Body of pancreas (tissue), 4 donors: ENCODE results near the gene PLCB3. TPM values are rescaled to one million over a fixed set of nuclear protein-coding genes. Genes with fewer than 3 reads are reported as not detected.

Source experiments
- ATAC-seq: fragments of 150-250 bp; one replicate; pipeline ENCODE4 v1.9.1; 2016
- DNase-seq, 4 donors: peaks; one replicate each; pipeline ENCODE4 v3.0.0-alpha.2; 2019
- H3K27ac ChIP-seq, 4 donors: fragments of 200-600 bp; sonication (generic); 1 replicate in 3 of 4; 2 replicates in 1 of 4; pipeline versions ENCODE4 v1.5.1 to v1.6.1; 2016 to 2019; ENCODE audit warnings: mild to moderate bottlenecking in 1 of 4, mixed read lengths in 1 of 4, moderate library complexity in 1 of 4
- H3K27me3 ChIP-seq, 2 donors: fragments of 200-600 bp; sonication (generic); one replicate each; pipeline ENCODE4 v1.6.0; 2016; ENCODE audit warnings: mild to moderate bottlenecking in 1 of 2
- H3K36me3 ChIP-seq, 2 donors: fragments of 200-600 bp; sonication (generic); replicated peaks in 1 of 2; 2 replicates each; pipeline ENCODE4 v1.5.1; 2016; ENCODE audit warnings: low read depth in 2 of 2; ENCODE audit not compliant: insufficient read depth in 1 of 2
- H3K4me1 ChIP-seq: fragments of 200-600 bp; sonication (generic); one replicate; pipeline ENCODE4 v1.6.0; 2016
- H3K4me3 ChIP-seq, 2 donors: fragments of 200-600 bp; sonication (generic); 1 replicate in 1 of 2; 2 replicates in 1 of 2; pipeline ENCODE4 v1.5.1; 2016 to 2019
- H3K9me3 ChIP-seq, 3 donors: fragments of 200-600 bp; sonication (generic); 1 replicate in 2 of 3; 2 replicates in 1 of 3; pipeline ENCODE4 v1.5.1; 2016
- CTCF ChIP-seq, 7 experiments: fragments of 450-650 bp in 4 of 7; fragments of 200-600 bp in 3 of 7; sonication (generic) in 3 of 7; IDR thresholded peaks; one replicate each; pipeline ENCODE4 v1.5.1; 2016 to 2019; ENCODE audit warnings: antibody characterized with exemption in 7 of 7
- POLR2A ChIP-seq, 3 donors: fragments of 450-650 bp; IDR thresholded peaks; one replicate each; pipeline ENCODE4 v1.6.1; 2016; ENCODE audit warnings: antibody characterized with exemption in 3 of 3, mild to moderate bottlenecking in 2 of 3
- WGBS, 2 donors: methylation state at CpG; one replicate each; pipeline ENCODE4 v1.1.5; 2017; 5-methylcytosine and 5-hydroxymethylcytosine counted together
- intact Hi-C: fragments of 100-400 bp; cut with DNase I; formaldehyde crosslinking; loops from one replicate; pipeline ENCODE4 v1.15.1; 2023
- total RNA-seq, 2 donors: library from RNA; depleted of rRNA; stranded (reverse); fragments of >200 nt; gene quantifications; one replicate each; pipeline ENCODE4 v1.1.0, GENCODE V29; 2016

Gene PLCB3
- total RNA-seq, 2 donors from 2014 or later: 13.8 to 14.5 TPM

- H3K27me3 ChIP-seq: no peaks in the 10 kb centered on the region
- DNase-seq: peak in 1 of 4 donors; percentile 59
- intact Hi-C loops: no loop called here
- H3K27ac ChIP-seq: peak overlapping the region; percentile 84 to 100 (median 98)
- WGBS, 2 donors: 53 to 57% methylated on average over 6 to 8 of the region's 9 CpGs
- no peaks in the 10 kb centered on the region for H3K9me3 ChIP-seq
- ATAC-seq: no peak
- no peaks in the 10 kb centered on the region for H3K36me3 ChIP-seq
- TF ChIP-seq CTCF (IDR thresholded peaks at IDR 0.05) (no peak), POLR2A (IDR thresholded peaks at IDR 0.05) (no peak)
- H3K4me1 ChIP-seq: peaks cover 74% of the 10 kb centered on the region
- H3K4me3 ChIP-seq: no peak overlapping the region
Observed at GRCh38 chr11:64238076-64238475, 13.3 kb upstream of the PLCB3 start.

- Histone ChIP-seq H3K36me3 (no peaks in the 10 kb centered on the region), H3K27me3 (no peaks in the 10 kb centered on the region), H3K9me3 (no peaks in the 10 kb centered on the region), H3K4me1 (peaks cover 74% of the 10 kb centered on the region), H3K4me3 (no peak overlapping the region), H3K27ac (peak overlapping the region; percentile 84 to 100 (median 98))
- intact Hi-C loops: no loop called here
- ATAC-seq (no peak), DNase-seq (peak in 1 of 4 donors; percentile 44)
- no peak for TF ChIP-seq CTCF (IDR thresholded peaks at IDR 0.05)
- TF ChIP-seq POLR2A (IDR thresholded peaks at IDR 0.05): peak in 1 of 3 donors; percentile 24
- 59 to 68% methylated on average over 5 of the region's 5 CpGs for WGBS, 2 donors
Observed at GRCh38 chr11:64238999-64239398, 12.3 kb upstream of the PLCB3 start.

- 67 to 85% methylated on average over 8 to 11 of the region's 11 CpGs for WGBS, 2 donors
- no peak for ATAC-seq
Observed at GRCh38 chr11:64239662-64240434, 11.5 kb upstream of the PLCB3 start.

GRCh38 chr11:64240435-64241240, 10.7 kb upstream of the PLCB3 start, which contains the start of gene FKBP2:
Gene FKBP2 (plus strand): TSS chr11:64241095. CDS start chr11:64242388, 1,293 bp downstream.
- H3K4me1 ChIP-seq: peaks cover 78% of the 10 kb centered on the region
- peak within 1 kb of the TSS; percentile 78 to 85 for H3K4me3 ChIP-seq
- intact Hi-C loops: no loop called here
- H3K27me3 ChIP-seq: no peaks in the 10 kb centered on the region
- 1 to 5% methylated on average over 14 to 48 of the region's 58 CpGs for WGBS, 2 donors
- ATAC-seq (peak; percentile 72), DNase-seq (peak; percentile 98)
- no peaks in the 10 kb centered on the region for H3K36me3 ChIP-seq
- H3K9me3 ChIP-seq: no peaks in the 10 kb centered on the region
- TF ChIP-seq CTCF (IDR thresholded peaks at IDR 0.05) (peak in 2 of 7 experiments; percentile 17 to 23), POLR2A (IDR thresholded peaks at IDR 0.05) (peak; percentile 89 to 97 (median 96))
- H3K27ac ChIP-seq: peak within 1 kb of the TSS; percentile 98 to 100 (median 100)

More at GRCh38 chr11:64239662-64240434, 11.5 kb upstream of the PLCB3 start:
- peak in 1 of 4 donors; percentile 74 for DNase-seq
- Histone ChIP-seq H3K36me3 (no peaks in the 10 kb centered on the region), H3K4me1 (peaks cover 80% of the 10 kb centered on the region), H3K27ac (peak overlapping the region; percentile 98 to 100 (median 100)), H3K27me3 (no peaks in the 10 kb centered on the region), H3K9me3 (no peaks in the 10 kb centered on the region), H3K4me3 (no peak overlapping the region)
- TF ChIP-seq CTCF (IDR thresholded peaks at IDR 0.05) (no peak), POLR2A (IDR thresholded peaks at IDR 0.05) (no peak)
- intact Hi-C loops: no loop called here
